ENCODE data around the gene TSPO. TPM values are rescaled to one million over a fixed set of nuclear protein-coding genes. Genes with fewer than 3 reads are reported as not detected.

Gene TSPO
- total and polyA plus RNA-seq, 2 of the 13 experiments (the other 11 are each of a cell fraction or from before 2014, with no cell fraction given) = 0.46 to 1.4 TPM

- peak; percentile 63; the same call in 1 of the 2 replicates for TF ChIP-seq ZMAT3 (CRISPR knock-in tag; conservative IDR thresholded peaks at IDR 0.05)
- TF ChIP-seq RNF2 (conservative IDR thresholded peaks at IDR 0.05; ENCODE audit: low read depth) = peak; percentile 89; the same call in 1 of the 2 replicates
- TF ChIP-seq FOSL2 (CRISPR knock-in tag; IDR thresholded peaks at IDR 0.05) = peak; percentile 70
- no peak for TF ChIP-seq PLSCR1 (CRISPR knock-in tag; IDR thresholded peaks at IDR 0.05; ENCODE audit: borderline replicate concordance)
- no peak for TF ChIP-seq HOMEZ (CRISPR knock-in tag; IDR thresholded peaks at IDR 0.05; ENCODE audit: low read depth)
- peak; percentile 79 for TF ChIP-seq ETV5 (CRISPR knock-in tag; IDR thresholded peaks at IDR 0.05; ENCODE audit: borderline replicate concordance)
- TF ChIP-seq ARNTL (CRISPR knock-in tag; IDR thresholded peaks at IDR 0.05) = peak; percentile 56; the same call in 1 of the 2 replicates
- peak; percentile 77 for TF ChIP-seq PHF8 (CRISPR knock-in tag; IDR thresholded peaks at IDR 0.05)
- TF ChIP-seq RBM39 (IDR thresholded peaks at IDR 0.05; ENCODE audit: low read depth, low read length, poor library complexity, severe bottlenecking) = no peak
- no peak for TF ChIP-seq THAP7 (CRISPR knock-in tag; IDR thresholded peaks at IDR 0.05)
- TF ChIP-seq ZFY (CRISPR knock-in tag; IDR thresholded peaks at IDR 0.05) = peak; percentile 81; the same call in 1 of the 2 replicates
- no peak; the same call in 1 of the 2 replicates for TF ChIP-seq ZNF615 (CRISPR knock-in tag; IDR thresholded peaks at IDR 0.05; ENCODE audit: borderline replicate concordance)
- TF ChIP-seq ATF7-NPFF (CRISPR knock-in tag; IDR thresholded peaks at IDR 0.05; ENCODE audit: low read depth) = peak; percentile 80
- TF ChIP-seq PREB (CRISPR knock-in tag; IDR thresholded peaks at IDR 0.05) = 0 out of 2 replicates have a peak, but pooled peaks have one; percentile 22
- TF ChIP-seq ZFP90 (CRISPR knock-in tag; IDR thresholded peaks at IDR 0.05; ENCODE audit: borderline replicate concordance) = no peak; the same call in 1 of the 2 replicates
- TF ChIP-seq ZC3H13 (CRISPR knock-in tag; IDR thresholded peaks at IDR 0.05) = 0 out of 2 replicates have a peak, but pooled peaks have one; percentile 55
- TF ChIP-seq ZNF275 (CRISPR knock-in tag; IDR thresholded peaks at IDR 0.05; ENCODE audit: borderline replicate concordance) = peak; percentile 13; the same call in 1 of the 2 replicates
- no peak for TF ChIP-seq WIZ (CRISPR knock-in tag; IDR thresholded peaks at IDR 0.05)
- peak; percentile 33; the same call in 1 of the 2 replicates for TF ChIP-seq ZNF83 (CRISPR knock-in tag; IDR thresholded peaks at IDR 0.05; ENCODE audit: borderline replicate concordance)
- TF ChIP-seq ZNF788 (CRISPR knock-in tag; IDR thresholded peaks at IDR 0.05; ENCODE audit: borderline replicate concordance) = peak; percentile 83; the same call in 1 of the 2 replicates
- TF ChIP-seq NCOA1 (CRISPR knock-in tag; IDR thresholded peaks at IDR 0.05) = no peak
- no peak; the same call in 1 of the 2 replicates for TF ChIP-seq NFIC (IDR thresholded peaks at IDR 0.05; ENCODE audit: low read length)
- no peak for TF ChIP-seq TCF7 (IDR thresholded peaks at IDR 0.05; ENCODE audit: low read depth)
- TF ChIP-seq FOXP1 (IDR thresholded peaks at IDR 0.05) = no peak
- 0 out of 2 replicates have a peak, but pooled peaks have one; percentile 16 for TF ChIP-seq FOXP1 (CRISPR knock-in tag; IDR thresholded peaks at IDR 0.05)
- TF ChIP-seq TP53 (CRISPR knock-in tag; conservative IDR thresholded peaks at IDR 0.05) = 0 out of 2 replicates have a peak, but pooled peaks have one; percentile 53
Measured at GRCh38 chr22:43142880-43143562, 8.3 kb upstream of the TSPO start, which contains the start of gene MCAT (continued).

Measured in HepG2 (cell line).